SU-DHL-6 (cell line): ENCODE results near the gene MEIS1.

ENCODE experiments used
- H2AFZ ChIP-seq: fragments of 200-600 bp; sonication (generic); 2 replicates; pipeline ENCODE4 v1.6.1; 2014; ENCODE audit warnings: low read depth, mild to moderate bottlenecking, moderate library complexity, mixed read lengths, antibody characterized with exemption, low read length; ENCODE audit not compliant: severe bottlenecking
- H3F3A ChIP-seq: fragments of 200-600 bp; shearing (Covaris generic); 2 replicates; pipeline ENCODE4 v1.6.0; 2016; ENCODE audit warnings: antibody characterized with exemption, mild to moderate bottlenecking; ENCODE audit not compliant: insufficient read depth
- H3K27ac ChIP-seq: fragments of 200-600 bp; sonication (generic); 2 replicates; pipeline ENCODE4 v1.5.1; 2016; ENCODE audit warnings: low read depth, mild to moderate bottlenecking, low read length, moderate library complexity, mixed read lengths
- H3K27me3 ChIP-seq: fragments of 200-600 bp; sonication (generic), shearing (Covaris generic); 2 replicates; pipeline ENCODE4 v1.6.0; 2014; ENCODE audit warnings: mild to moderate bottlenecking, low read length
- H3K36me3 ChIP-seq: fragments of 200-600 bp; sonication (generic); 2 replicates; pipeline ENCODE4 v1.6.1; 2014; ENCODE audit warnings: mild to moderate bottlenecking, low read length, mixed read lengths
- H3K4me2 ChIP-seq: fragments of 300-600, 200-600 bp; shearing (Covaris generic), sonication (generic); 2 replicates; pipeline ENCODE4 v1.6.0; 2014; ENCODE audit warnings: low read length, low read depth, mild to moderate bottlenecking; ENCODE audit not compliant: poor library complexity, severe bottlenecking
- H3K4me3 ChIP-seq: fragments of 200-600 bp; sonication (generic); 2 replicates; pipeline ENCODE4 v1.5.1; 2014; ENCODE audit warnings: antibody characterized with exemption, low read length, mild to moderate bottlenecking, mixed read lengths; ENCODE audit not compliant: insufficient read depth, poor library complexity, severe bottlenecking
- H3K79me2 ChIP-seq: fragments of 200-600 bp; sonication (generic); 2 replicates; pipeline ENCODE4 v1.6.1; 2014; ENCODE audit warnings: mild to moderate bottlenecking, low read length, moderate library complexity; ENCODE audit not compliant: insufficient read depth
- H3K9ac ChIP-seq: fragments of 200-600 bp; sonication (generic); 2 replicates; pipeline ENCODE4 v1.7.0; 2014; ENCODE audit warnings: mild to moderate bottlenecking, low read length
- H3K9me2 ChIP-seq: fragments of 200-600 bp; sonication (generic); replicated peaks from 2 replicates; pipeline ENCODE4 v1.6.1; 2014; ENCODE audit warnings: low read length; ENCODE audit not compliant: insufficient read depth
- H3K9me3 ChIP-seq: fragments of 200-600 bp; sonication (generic); 2 replicates; pipeline ENCODE4 v1.6.1; 2014; ENCODE audit warnings: low read length, mixed read lengths; ENCODE audit not compliant: insufficient read depth
- H4K20me1 ChIP-seq: fragments of 200-600 bp; sonication (generic); 2 replicates; pipeline ENCODE4 v1.6.1; 2014; ENCODE audit warnings: low read depth, mild to moderate bottlenecking, antibody characterized with exemption, low read length, moderate library complexity, mixed read lengths
- CTCF ChIP-seq: fragments of 200-600 bp; sonication (generic); IDR thresholded peaks from one replicate; pipeline ENCODE4 v1.5.1; 2017; ENCODE audit warnings: antibody characterized with exemption, mild to moderate bottlenecking, low read length, moderate library complexity; ENCODE audit not compliant: insufficient read depth, poor library complexity, severe bottlenecking
- EZH2phosphoT487 ChIP-seq: fragments of 200-600 bp; sonication (generic), shearing (Covaris generic); conservative IDR thresholded peaks from 2 replicates; pipeline ENCODE4 v1.6.1; 2018; ENCODE audit warnings: mild to moderate bottlenecking, antibody characterized with exemption, low read length, moderate library complexity, mixed read lengths

Gene MEIS1

GRCh38 chr2:66594001-66594400 lies 159.1 kb downstream of the MEIS1 start:
- Histone ChIP-seq H3K4me3 (no peak overlapping the region), H3K9ac (no peak overlapping the region), H3K27me3 (no peaks in the 10 kb centered on the region), H3F3A (no peaks in the 10 kb centered on the region), H3K79me2 (no peaks in the 10 kb centered on the region), H3K27ac (no peak overlapping the region), H3K9me2 (no peaks in the 10 kb centered on the region), H3K4me2 (no peak overlapping the region), H2AFZ (no peak overlapping the region), H3K9me3 (no peaks in the 10 kb centered on the region), H3K36me3 (no peaks in the 10 kb centered on the region), H4K20me1 (no peaks in the 10 kb centered on the region)
- TF ChIP-seq CTCF (no peak), EZH2phosphoT487 (no peak)

- TF ChIP-seq CTCF (no peak), EZH2phosphoT487 (no peak)
- Histone ChIP-seq H3K4me3 (no peak overlapping the region), H3K9me2 (no peaks in the 10 kb centered on the region), H3K27me3 (no peaks in the 10 kb centered on the region), H3K9me3 (no peaks in the 10 kb centered on the region), H2AFZ (no peak overlapping the region), H3K9ac (no peak overlapping the region), H4K20me1 (no peaks in the 10 kb centered on the region), H3K36me3 (no peaks in the 10 kb centered on the region), H3K79me2 (no peaks in the 10 kb centered on the region), H3K4me2 (no peak overlapping the region), H3F3A (no peaks in the 10 kb centered on the region), H3K27ac (no peak overlapping the region)
Observed at GRCh38 chr2:66595556-66595955, 160.6 kb downstream of the MEIS1 start.

GRCh38 chr2:66596256-66596655 lies 161.3 kb downstream of the MEIS1 start:
- no peaks in the 10 kb centered on the region for H3F3A ChIP-seq
- TF ChIP-seq CTCF (no peak), EZH2phosphoT487 (no peak)
- H3K36me3 ChIP-seq, result no peaks in the 10 kb centered on the region
- H4K20me1 ChIP-seq, result no peaks in the 10 kb centered on the region
- H3K27ac ChIP-seq, result no peak overlapping the region
- no peaks in the 10 kb centered on the region for H3K9me3 ChIP-seq
- no peak overlapping the region for H3K4me2 ChIP-seq
- H3K79me2 ChIP-seq, result no peaks in the 10 kb centered on the region
- H2AFZ ChIP-seq, result no peak overlapping the region
- no peaks in the 10 kb centered on the region for H3K27me3 ChIP-seq
- H3K4me3 ChIP-seq, result no peak overlapping the region
- no peaks in the 10 kb centered on the region for H3K9me2 ChIP-seq
- no peak overlapping the region for H3K9ac ChIP-seq

GRCh38 chr2:66601624-66602023 lies 166.7 kb downstream of the MEIS1 start:
- H3K36me3 ChIP-seq, result no peaks in the 10 kb centered on the region
- H3K4me2 ChIP-seq, result no peak overlapping the region
- H3K9me2 ChIP-seq, result no peaks in the 10 kb centered on the region
- no peak overlapping the region for H3K27ac ChIP-seq
- no peak overlapping the region for H3K4me3 ChIP-seq
- no peaks in the 10 kb centered on the region for H3F3A ChIP-seq
- no peaks in the 10 kb centered on the region for H3K9me3 ChIP-seq
- TF ChIP-seq CTCF (no peak), EZH2phosphoT487 (no peak)
- no peaks in the 10 kb centered on the region for H3K79me2 ChIP-seq
- H2AFZ ChIP-seq, result no peak overlapping the region
- H3K27me3 ChIP-seq, result no peaks in the 10 kb centered on the region
- no peaks in the 10 kb centered on the region for H4K20me1 ChIP-seq
- H3K9ac ChIP-seq, result no peak overlapping the region
